ENCODE results near the gene LANCL3.
A peak's percentile ranks its signal among the peaks of the same experiment; 100 is the strongest.
"Not testable (repeated sequence)": the region's sequence is repeated elsewhere in the genome, so short reads cannot be mapped to it uniquely, and the experiment has no call there.

The LANCL3 gene

DNA sequence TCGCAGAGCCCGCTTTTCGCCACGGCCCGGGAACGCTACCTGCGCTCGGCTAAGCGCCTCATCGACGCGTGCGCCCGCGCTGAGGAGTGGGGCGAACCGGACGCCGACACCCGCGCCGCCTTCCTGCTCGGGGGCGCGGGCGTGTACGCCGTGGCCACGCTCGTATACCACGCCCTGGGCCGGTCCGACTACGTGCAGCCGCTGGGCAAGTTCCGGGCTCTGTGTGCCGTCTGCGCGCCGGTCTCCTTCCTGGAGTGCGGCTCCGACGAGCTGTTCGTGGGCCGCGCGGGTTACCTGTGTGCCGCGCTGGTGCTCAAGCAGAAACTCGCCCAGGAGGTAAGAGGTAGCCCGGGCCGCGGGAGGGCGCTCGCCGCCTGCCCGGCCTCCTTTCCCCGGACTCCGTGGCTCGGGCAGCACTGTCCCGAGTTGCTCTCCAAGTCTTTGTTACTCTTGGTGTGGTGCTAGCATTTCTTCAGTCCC is 687 bp downstream of the LANCL3 start:
- H3K36me3 ChIP-seq (ENCODE audit: control insufficient read depth, insufficient read depth, low read length); H3K27ac ChIP-seq (ENCODE audit: low read depth, low read length, severe bottlenecking); H3K9me3 ChIP-seq (ENCODE audit: control insufficient read depth, low read length); H3K4me1 ChIP-seq (ENCODE audit: control insufficient read depth, insufficient read depth, low read length, poor library complexity, severe bottlenecking): not testable (repeated sequence)
- peak overlapping the region; percentile 24 for H3K4me3 ChIP-seq (ENCODE audit: extremely low read depth, insufficient read depth, low read length, poor library complexity, severe bottlenecking)
- WGBS, 2 experiments (ENCODE audit: insufficient coverage in 2 of 2): 4 to 6% methylated on average over 8 to 11 of the region's 61 CpGs

DNA sequence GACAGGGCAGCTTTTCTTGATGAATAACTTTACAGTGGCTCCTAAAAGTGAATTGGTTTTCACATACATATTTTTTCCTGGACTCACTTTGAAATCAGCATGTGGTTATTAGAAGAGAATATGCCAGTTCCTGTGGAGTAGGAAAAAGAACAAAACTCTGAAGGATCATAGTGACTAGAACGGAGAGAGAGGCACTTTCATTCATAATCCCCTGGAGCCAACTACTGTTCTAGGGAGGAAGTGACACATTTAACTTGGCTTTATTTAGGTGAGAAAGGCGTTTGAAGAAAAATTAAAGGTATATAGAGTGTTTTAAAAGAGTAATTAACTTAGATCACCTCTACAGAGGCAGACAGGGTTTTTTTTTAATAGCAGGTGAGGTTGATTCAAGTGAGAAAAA is 1.7 kb downstream of the LANCL3 start:
- H3K27ac ChIP-seq (ENCODE audit: low read depth, low read length, severe bottlenecking); H3K4me3 ChIP-seq (ENCODE audit: extremely low read depth, insufficient read depth, low read length, poor library complexity, severe bottlenecking); H3K4me1 ChIP-seq (ENCODE audit: control insufficient read depth, insufficient read depth, low read length, poor library complexity, severe bottlenecking); H3K9me3 ChIP-seq (ENCODE audit: control insufficient read depth, low read length); H3K36me3 ChIP-seq (ENCODE audit: control insufficient read depth, insufficient read depth, low read length): not testable (repeated sequence)
- WGBS, 2 experiments (ENCODE audit: insufficient coverage in 2 of 2): no CpG with 5 or more reads among the region's 2 CpGs

- H3K4me3 ChIP-seq (ENCODE audit: extremely low read depth, insufficient read depth, low read length, poor library complexity, severe bottlenecking): no peak overlapping the region
- no peak overlapping the region for H3K27ac ChIP-seq (ENCODE audit: low read depth, low read length, severe bottlenecking)
- H3K36me3 ChIP-seq (ENCODE audit: control insufficient read depth, insufficient read depth, low read length): no peaks in the 10 kb centered on the region
- no peaks in the 10 kb centered on the region for H3K9me3 ChIP-seq (ENCODE audit: control insufficient read depth, low read length)
- no peaks in the 10 kb centered on the region for H3K4me1 ChIP-seq (ENCODE audit: control insufficient read depth, insufficient read depth, low read length, poor library complexity, severe bottlenecking)
- WGBS, 2 experiments (ENCODE audit: insufficient coverage in 2 of 2): 70% methylated on average over 2 of the region's 5 CpGs; no CpG with 5 or more reads in 1 of the 2 experiments
Measured at GRCh38 chrX:37578045-37578444, 6.6 kb downstream of the LANCL3 start.

- no peaks in the 10 kb centered on the region for H3K4me1 ChIP-seq (ENCODE audit: control insufficient read depth, insufficient read depth, low read length, poor library complexity, severe bottlenecking)
- WGBS, 2 experiments (ENCODE audit: insufficient coverage in 2 of 2): no CpG with 5 or more reads among the region's 1 CpG
- H3K27ac ChIP-seq (ENCODE audit: low read depth, low read length, severe bottlenecking): no peak overlapping the region
- H3K4me3 ChIP-seq (ENCODE audit: extremely low read depth, insufficient read depth, low read length, poor library complexity, severe bottlenecking): no peak overlapping the region
- no peaks in the 10 kb centered on the region for H3K36me3 ChIP-seq (ENCODE audit: control insufficient read depth, insufficient read depth, low read length)
- H3K9me3 ChIP-seq (ENCODE audit: control insufficient read depth, low read length): no peaks in the 10 kb centered on the region
Measured at GRCh38 chrX:37580080-37580479, 8.6 kb downstream of the LANCL3 start.

GRCh38 chrX:37587337-37587736 is 15.9 kb downstream of the LANCL3 start:
- H3K36me3 ChIP-seq (ENCODE audit: control insufficient read depth, insufficient read depth, low read length); H3K9me3 ChIP-seq (ENCODE audit: control insufficient read depth, low read length); H3K27ac ChIP-seq (ENCODE audit: low read depth, low read length, severe bottlenecking); H3K4me1 ChIP-seq (ENCODE audit: control insufficient read depth, insufficient read depth, low read length, poor library complexity, severe bottlenecking); H3K4me3 ChIP-seq (ENCODE audit: extremely low read depth, insufficient read depth, low read length, poor library complexity, severe bottlenecking): not testable (repeated sequence)
- WGBS, 2 experiments (ENCODE audit: insufficient coverage in 2 of 2): 87% methylated on average over 3 of the region's 11 CpGs; no CpG with 5 or more reads in 1 of the 2 experiments

GRCh38 chrX:37590047-37590446 is 18.6 kb downstream of the LANCL3 start:
- Histone ChIP-seq H3K36me3 (ENCODE audit: control insufficient read depth, insufficient read depth, low read length) (no peaks in the 10 kb centered on the region), H3K9me3 (ENCODE audit: control insufficient read depth, low read length) (no peaks in the 10 kb centered on the region), H3K4me3 (ENCODE audit: extremely low read depth, insufficient read depth, low read length, poor library complexity, severe bottlenecking) (no peak overlapping the region), H3K4me1 (ENCODE audit: control insufficient read depth, insufficient read depth, low read length, poor library complexity, severe bottlenecking) (no peaks in the 10 kb centered on the region), H3K27ac (ENCODE audit: low read depth, low read length, severe bottlenecking) (no peak overlapping the region)
- WGBS, 2 experiments (ENCODE audit: insufficient coverage in 2 of 2): no CpG with 5 or more reads among the region's 2 CpGs

DNA sequence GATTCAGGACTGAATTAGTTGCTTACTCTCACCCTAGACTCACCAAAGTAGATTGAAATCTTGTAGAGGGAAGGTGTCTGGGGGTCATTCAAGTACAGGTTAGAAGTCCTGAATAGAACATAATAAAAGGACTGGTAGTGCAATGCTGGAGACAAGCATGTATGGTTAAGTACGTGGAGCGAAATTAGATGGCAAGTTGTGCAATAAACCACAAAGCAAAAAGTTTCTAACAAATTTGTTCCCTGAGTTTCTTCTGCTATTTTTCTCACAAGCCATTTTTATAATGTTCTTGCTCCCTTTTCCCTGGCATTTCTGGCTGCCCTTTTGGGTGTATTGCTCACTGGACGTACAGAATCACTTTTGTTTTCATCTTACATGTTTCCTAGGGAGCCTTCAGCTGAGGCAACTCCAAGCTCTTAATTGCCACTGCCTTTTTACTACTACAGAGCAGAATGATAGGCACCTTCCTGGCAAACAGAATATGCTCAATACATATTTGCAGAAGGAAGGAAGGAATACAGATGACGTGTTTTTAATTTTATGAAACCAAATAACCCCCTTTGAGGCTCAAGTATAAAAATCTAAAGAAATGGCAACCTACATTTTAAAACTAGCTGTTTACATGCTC is 23.4 kb downstream of the LANCL3 start:
- H3K9me3 ChIP-seq (ENCODE audit: control insufficient read depth, low read length): no peaks in the 10 kb centered on the region
- H3K36me3 ChIP-seq (ENCODE audit: control insufficient read depth, insufficient read depth, low read length): no peaks in the 10 kb centered on the region
- no peak overlapping the region for H3K27ac ChIP-seq (ENCODE audit: low read depth, low read length, severe bottlenecking)
- no peaks in the 10 kb centered on the region for H3K4me1 ChIP-seq (ENCODE audit: control insufficient read depth, insufficient read depth, low read length, poor library complexity, severe bottlenecking)
- no CpG with 5 or more reads among the region's 4 CpGs for WGBS, 2 experiments (ENCODE audit: insufficient coverage in 2 of 2)
- no peak overlapping the region for H3K4me3 ChIP-seq (ENCODE audit: extremely low read depth, insufficient read depth, low read length, poor library complexity, severe bottlenecking)

GRCh38 chrX:37599729-37600128 is 28.3 kb downstream of the LANCL3 start:
- no peaks in the 10 kb centered on the region for H3K9me3 ChIP-seq (ENCODE audit: control insufficient read depth, low read length)
- WGBS, 2 experiments (ENCODE audit: insufficient coverage in 2 of 2): no CpG with 5 or more reads among the region's 2 CpGs
- H3K27ac ChIP-seq (ENCODE audit: low read depth, low read length, severe bottlenecking): no peak overlapping the region
- no peaks in the 10 kb centered on the region for H3K36me3 ChIP-seq (ENCODE audit: control insufficient read depth, insufficient read depth, low read length)
- no peak overlapping the region for H3K4me3 ChIP-seq (ENCODE audit: extremely low read depth, insufficient read depth, low read length, poor library complexity, severe bottlenecking)
- H3K4me1 ChIP-seq (ENCODE audit: control insufficient read depth, insufficient read depth, low read length, poor library complexity, severe bottlenecking): no peaks in the 10 kb centered on the region

DNA sequence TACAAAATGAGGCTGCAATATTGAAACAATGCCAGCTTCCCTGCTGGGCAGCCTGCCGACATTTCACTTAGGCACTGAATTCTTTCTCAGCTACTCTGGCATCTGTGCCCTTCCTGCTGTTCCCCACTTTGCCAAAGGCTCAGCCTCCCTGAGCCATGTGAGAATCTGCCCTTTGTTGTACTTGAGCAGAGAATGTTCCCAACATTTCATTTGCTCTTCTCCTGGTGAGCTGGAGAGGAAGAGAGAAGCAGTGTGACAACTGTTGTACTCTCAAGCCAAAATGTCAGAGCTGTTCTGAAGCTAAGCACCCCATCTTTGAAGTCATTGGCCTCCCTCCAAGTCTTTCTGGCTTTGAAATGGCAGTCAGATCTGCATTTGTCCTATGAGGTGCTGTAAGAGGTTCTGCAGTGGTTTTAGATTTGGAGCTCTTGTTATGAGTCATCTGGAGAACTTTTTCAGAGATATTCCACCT is 32.5 kb downstream of the LANCL3 start:
- Histone ChIP-seq H3K9me3 (ENCODE audit: control insufficient read depth, low read length) (no peaks in the 10 kb centered on the region), H3K4me3 (ENCODE audit: extremely low read depth, insufficient read depth, low read length, poor library complexity, severe bottlenecking) (no peak overlapping the region), H3K4me1 (ENCODE audit: control insufficient read depth, insufficient read depth, low read length, poor library complexity, severe bottlenecking) (no peaks in the 10 kb centered on the region), H3K36me3 (ENCODE audit: control insufficient read depth, insufficient read depth, low read length) (no peaks in the 10 kb centered on the region), H3K27ac (ENCODE audit: low read depth, low read length, severe bottlenecking) (no peak overlapping the region)
- WGBS, 2 experiments (ENCODE audit: insufficient coverage in 2 of 2): 40 to 55% methylated on average over 1 of the region's 1 CpG

GRCh38 chrX:37607243-37607642 is 35.8 kb downstream of the LANCL3 start:
- Histone ChIP-seq H3K4me3 (ENCODE audit: extremely low read depth, insufficient read depth, low read length, poor library complexity, severe bottlenecking) (no peak overlapping the region), H3K9me3 (ENCODE audit: control insufficient read depth, low read length) (no peaks in the 10 kb centered on the region), H3K27ac (ENCODE audit: low read depth, low read length, severe bottlenecking) (no peak overlapping the region), H3K36me3 (ENCODE audit: control insufficient read depth, insufficient read depth, low read length) (no peaks in the 10 kb centered on the region), H3K4me1 (ENCODE audit: control insufficient read depth, insufficient read depth, low read length, poor library complexity, severe bottlenecking) (no peaks in the 10 kb centered on the region)
- WGBS, 2 experiments (ENCODE audit: insufficient coverage in 2 of 2): no CpG with 5 or more reads among the region's 2 CpGs

DNA sequence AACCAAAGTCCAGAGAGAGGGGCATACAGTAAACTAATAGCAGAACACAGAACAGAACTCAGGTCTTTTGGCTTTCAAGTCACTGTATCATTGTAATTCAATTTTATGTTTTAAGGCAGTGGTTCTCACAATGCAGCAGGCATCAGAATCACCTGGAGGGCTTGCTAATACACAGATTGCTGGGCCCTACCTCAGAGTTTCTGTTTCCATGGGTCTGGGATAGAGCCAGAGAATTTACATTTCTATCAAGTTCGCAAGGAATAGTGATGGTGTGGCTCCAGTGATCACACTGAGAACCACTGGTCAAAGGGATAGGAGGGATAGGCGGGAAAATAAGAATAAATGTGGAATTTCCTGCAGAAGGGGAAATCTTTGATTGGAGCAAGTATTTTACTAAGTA is 36.7 kb downstream of the LANCL3 start:
- WGBS, 2 experiments (ENCODE audit: insufficient coverage in 2 of 2): 73% methylated on average over 2 of the region's 2 CpGs; no CpG with 5 or more reads in 1 of the 2 experiments

More for the DNA sequence above, 36.7 kb downstream of the LANCL3 start:
- Histone ChIP-seq H3K4me3 (ENCODE audit: extremely low read depth, insufficient read depth, low read length, poor library complexity, severe bottlenecking) (no peak overlapping the region), H3K9me3 (ENCODE audit: control insufficient read depth, low read length) (no peaks in the 10 kb centered on the region), H3K4me1 (ENCODE audit: control insufficient read depth, insufficient read depth, low read length, poor library complexity, severe bottlenecking) (no peaks in the 10 kb centered on the region), H3K36me3 (ENCODE audit: control insufficient read depth, insufficient read depth, low read length) (no peaks in the 10 kb centered on the region), H3K27ac (ENCODE audit: low read depth, low read length, severe bottlenecking) (no peak overlapping the region)
